Skeletal muscle tissue (tissue), 4 donors: ENCODE measurements around the gene UBR1. TPM values are rescaled to one million over a fixed set of nuclear protein-coding genes. Genes with fewer than 3 reads are reported as not detected.
A peak's percentile ranks its signal among the peaks of the same experiment; 100 is the strongest.

Experiments
- H3K27ac ChIP-seq: one replicate; pipeline ENCODE4 v1.7.0; 2013; ENCODE audit warnings: mild to moderate bottlenecking, low read depth, low read length, inconsistent platforms
- H3K27me3 ChIP-seq, 3 donors: one replicate each; pipeline ENCODE4 v1.7.0; 2013; ENCODE audit warnings: low read length in 3 of 3; ENCODE audit not compliant: control insufficient read depth in 3 of 3, insufficient read depth in 3 of 3
- H3K36me3 ChIP-seq, 3 donors: one replicate each; pipeline ENCODE4 v1.7.0; 2013; ENCODE audit warnings: low read length in 3 of 3; ENCODE audit not compliant: control insufficient read depth in 3 of 3, insufficient read depth in 3 of 3
- H3K4me1 ChIP-seq, 3 donors: one replicate each; pipeline ENCODE4 v1.7.0; 2013; ENCODE audit warnings: low read length in 3 of 3, mild to moderate bottlenecking in 3 of 3; ENCODE audit not compliant: control insufficient read depth in 3 of 3, insufficient read depth in 3 of 3
- H3K4me3 ChIP-seq, 3 donors: one replicate each; pipeline ENCODE4 v1.7.0; 2013; ENCODE audit warnings: low read length in 3 of 3
- H3K9ac ChIP-seq, 3 donors: one replicate each; pipeline ENCODE4 v1.7.0; 2013; ENCODE audit warnings: low read length in 3 of 3, mild to moderate bottlenecking in 3 of 3, moderate library complexity in 2 of 3, low read depth in 1 of 3
- H3K9me3 ChIP-seq, 3 donors: one replicate each; pipeline ENCODE4 v1.7.0; 2013; ENCODE audit warnings: low read length in 3 of 3; ENCODE audit not compliant: control insufficient read depth in 3 of 3
- total RNA-seq: library from RNA; depleted of rRNA; stranded (reverse); fragments of >200 nt; gene quantifications from one replicate; pipeline ENCODE4 v1.2.3, GENCODE V29; 2014
- donor health status: Osteomylitis.

UBR1 gene
- total RNA-seq, 1 donor from 2014 or later, result 45.9 TPM

GRCh38 chr15:43118286-43118685 is 12.4 kb upstream of the UBR1 start:
- H3K4me3 ChIP-seq, result no peak overlapping the region
- H3K27ac ChIP-seq, result no peak overlapping the region
- H3K9me3 ChIP-seq, result no peaks in the 10 kb centered on the region
- H3K27me3 ChIP-seq, result peaks cover 0 to 3% (median 0%) of the 10 kb centered on the region in 3 donors
- no peaks in the 10 kb centered on the region for H3K36me3 ChIP-seq
- H3K4me1 ChIP-seq, result peaks cover 0 to 9% (median 7%) of the 10 kb centered on the region in 3 donors
- no peak overlapping the region for H3K9ac ChIP-seq

DNA sequence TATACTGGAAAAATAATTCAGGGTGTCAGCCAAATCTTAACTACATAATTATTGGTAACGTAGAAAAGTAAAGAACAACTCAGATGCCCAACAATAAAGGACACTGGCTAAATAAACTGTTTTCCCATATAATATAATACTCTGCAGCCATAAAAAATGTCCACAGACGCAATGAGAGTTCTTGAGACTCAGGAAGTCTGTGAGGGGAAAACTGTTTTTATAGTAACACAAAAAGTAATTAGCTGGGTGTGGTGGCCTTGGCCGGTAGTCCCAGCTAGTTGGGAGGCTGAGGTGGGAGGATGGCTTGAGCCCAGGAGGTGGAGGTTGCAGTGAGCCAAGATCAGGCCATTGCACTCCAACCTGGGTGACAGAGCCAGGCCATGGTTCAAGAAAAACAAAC is 5.5 kb upstream of the UBR1 start:
- H3K9me3 ChIP-seq, result no peaks in the 10 kb centered on the region

DNA sequence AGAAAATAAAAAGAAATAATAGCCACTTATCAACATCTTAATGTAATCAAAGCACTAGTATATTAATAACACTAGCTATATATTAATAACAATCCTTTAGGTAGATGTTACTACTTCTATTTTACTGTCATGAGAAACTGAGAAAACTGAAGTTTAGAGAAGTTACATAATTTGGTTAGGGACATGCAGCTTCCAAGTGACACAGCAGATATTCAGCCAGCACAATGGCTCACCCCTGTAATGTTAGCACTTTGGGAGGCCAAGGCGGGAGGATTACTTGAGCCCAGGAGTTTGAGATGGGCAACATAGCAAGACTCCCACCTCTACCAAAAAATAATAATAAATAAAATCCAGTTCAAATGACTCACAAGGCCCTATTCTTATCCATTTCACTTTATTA is 1.9 kb upstream of the UBR1 start:
- no peak overlapping the region for H3K9ac ChIP-seq
- no peaks in the 10 kb centered on the region for H3K9me3 ChIP-seq
- peaks cover 6 to 18% (median 9%) of the 10 kb centered on the region in 3 donors for H3K4me1 ChIP-seq
- no peak overlapping the region for H3K27ac ChIP-seq
- H3K4me3 ChIP-seq, result no peak overlapping the region
- H3K36me3 ChIP-seq, result peaks cover 0 to 3% (median 0%) of the 10 kb centered on the region in 3 donors
- H3K27me3 ChIP-seq, result no peaks in the 10 kb centered on the region

More for the DNA sequence above, 5.5 kb upstream of the UBR1 start:
- Histone ChIP-seq H3K36me3 (no peaks in the 10 kb centered on the region), H3K27me3 (no peaks in the 10 kb centered on the region), H3K4me3 (no peak overlapping the region), H3K4me1 (peaks cover 0 to 4% (median 0%) of the 10 kb centered on the region in 3 donors), H3K27ac (no peak overlapping the region), H3K9ac (no peak overlapping the region)

GRCh38 chr15:43106486-43106829 is 620 bp upstream of the UBR1 start:
- no peaks in the 10 kb centered on the region for H3K9me3 ChIP-seq
- peaks cover 16 to 19% (median 18%) of the 10 kb centered on the region in 3 donors for H3K4me1 ChIP-seq
- H3K9ac ChIP-seq, result peak overlapping the region; percentile 79 to 96 (median 89)
- no peaks in the 10 kb centered on the region for H3K27me3 ChIP-seq
- peaks cover 0 to 3% (median 0%) of the 10 kb centered on the region in 3 donors for H3K36me3 ChIP-seq
- H3K27ac ChIP-seq, result peak overlapping the region; percentile 96
- peak overlapping the region; percentile 87 to 96 (median 93) for H3K4me3 ChIP-seq

GRCh38 chr15:43105077-43105736 is 631 bp downstream of the UBR1 start:
- peak overlapping the region; percentile 96 for H3K27ac ChIP-seq
- H3K4me3 ChIP-seq, result peak overlapping the region; percentile 87 to 96 (median 93)
- H3K36me3 ChIP-seq, result peaks cover 1 to 12% (median 5%) of the 10 kb centered on the region in 3 donors
- peak overlapping the region; percentile 79 to 96 (median 89) for H3K9ac ChIP-seq
- H3K27me3 ChIP-seq, result no peaks in the 10 kb centered on the region
- H3K9me3 ChIP-seq, result no peaks in the 10 kb centered on the region
- H3K4me1 ChIP-seq, result peaks cover 16 to 19% (median 18%) of the 10 kb centered on the region in 3 donors

GRCh38 chr15:43104426-43104825 is 1.4 kb downstream of the UBR1 start:
- H3K4me1 ChIP-seq, result peaks cover 16 to 19% (median 18%) of the 10 kb centered on the region in 3 donors
- peaks cover 4 to 14% (median 5%) of the 10 kb centered on the region in 3 donors for H3K36me3 ChIP-seq
- H3K9me3 ChIP-seq, result no peaks in the 10 kb centered on the region
- no peaks in the 10 kb centered on the region for H3K27me3 ChIP-seq
- peak overlapping the region in 1 of 3 donors; percentile 42 for H3K9ac ChIP-seq
- no peak overlapping the region for H3K27ac ChIP-seq
- peak overlapping the region in 1 of 3 donors; percentile 87 for H3K4me3 ChIP-seq

- peaks cover 4 to 14% (median 5%) of the 10 kb centered on the region in 3 donors for H3K36me3 ChIP-seq
- no peak overlapping the region for H3K4me3 ChIP-seq
- no peaks in the 10 kb centered on the region for H3K9me3 ChIP-seq
- H3K27ac ChIP-seq, result no peak overlapping the region
- H3K4me1 ChIP-seq, result peaks cover 16 to 19% (median 18%) of the 10 kb centered on the region in 3 donors
- H3K27me3 ChIP-seq, result no peaks in the 10 kb centered on the region
- no peak overlapping the region for H3K9ac ChIP-seq
Observed at GRCh38 chr15:43103907-43104306, 1.9 kb downstream of the UBR1 start.

DNA sequence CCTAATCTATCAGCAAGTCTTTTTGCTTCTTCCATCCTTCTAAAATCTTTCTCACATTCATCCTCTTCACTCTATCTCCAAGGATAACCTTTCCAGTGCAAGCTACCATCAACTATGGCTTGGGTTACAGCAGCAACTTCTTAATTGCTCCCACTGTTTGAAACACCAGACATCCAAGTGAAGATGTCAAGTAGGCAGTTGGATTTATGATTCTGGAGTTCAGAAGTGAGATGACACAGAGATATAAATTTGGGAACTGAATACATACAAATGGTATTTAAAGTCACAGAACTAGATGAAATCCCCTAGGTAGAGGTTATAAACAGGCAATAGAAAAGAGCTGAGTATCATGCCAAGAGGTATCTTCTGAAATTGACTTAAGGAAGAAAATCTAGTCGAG is 3.7 kb downstream of the UBR1 start:
- Histone ChIP-seq H3K36me3 (peaks cover 4 to 14% (median 5%) of the 10 kb centered on the region in 3 donors), H3K27me3 (no peaks in the 10 kb centered on the region), H3K9ac (no peak overlapping the region), H3K27ac (peak overlapping the region; percentile 68), H3K4me1 (peaks cover 16 to 19% (median 18%) of the 10 kb centered on the region in 3 donors), H3K4me3 (no peak overlapping the region), H3K9me3 (no peaks in the 10 kb centered on the region)

DNA sequence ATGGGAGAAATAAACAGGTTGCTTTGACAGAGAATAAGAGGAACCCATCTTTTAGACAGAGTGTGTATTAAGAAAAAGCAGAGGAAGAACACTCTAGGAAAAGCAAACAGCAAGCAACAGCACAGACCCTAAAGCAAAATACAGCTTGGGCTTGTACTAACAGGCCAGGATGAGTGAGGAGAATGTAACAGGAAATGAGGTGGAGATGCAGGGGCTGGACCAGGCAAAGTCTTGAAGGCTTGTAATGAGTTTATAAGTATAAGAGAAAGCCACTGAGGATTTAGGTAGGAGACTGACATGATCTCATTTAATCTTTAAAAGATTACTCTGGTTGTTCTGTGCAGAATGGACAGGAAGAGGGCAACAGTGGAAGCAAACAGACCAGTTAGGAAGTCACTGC is 4.9 kb downstream of the UBR1 start:
- H3K27ac ChIP-seq, result no peak overlapping the region
- H3K9me3 ChIP-seq, result no peaks in the 10 kb centered on the region
- H3K4me1 ChIP-seq, result peaks cover 14 to 19% (median 16%) of the 10 kb centered on the region in 3 donors
- no peaks in the 10 kb centered on the region for H3K27me3 ChIP-seq
- no peak overlapping the region for H3K9ac ChIP-seq
- no peak overlapping the region for H3K4me3 ChIP-seq
- peaks cover 4 to 14% (median 5%) of the 10 kb centered on the region in 3 donors for H3K36me3 ChIP-seq

DNA sequence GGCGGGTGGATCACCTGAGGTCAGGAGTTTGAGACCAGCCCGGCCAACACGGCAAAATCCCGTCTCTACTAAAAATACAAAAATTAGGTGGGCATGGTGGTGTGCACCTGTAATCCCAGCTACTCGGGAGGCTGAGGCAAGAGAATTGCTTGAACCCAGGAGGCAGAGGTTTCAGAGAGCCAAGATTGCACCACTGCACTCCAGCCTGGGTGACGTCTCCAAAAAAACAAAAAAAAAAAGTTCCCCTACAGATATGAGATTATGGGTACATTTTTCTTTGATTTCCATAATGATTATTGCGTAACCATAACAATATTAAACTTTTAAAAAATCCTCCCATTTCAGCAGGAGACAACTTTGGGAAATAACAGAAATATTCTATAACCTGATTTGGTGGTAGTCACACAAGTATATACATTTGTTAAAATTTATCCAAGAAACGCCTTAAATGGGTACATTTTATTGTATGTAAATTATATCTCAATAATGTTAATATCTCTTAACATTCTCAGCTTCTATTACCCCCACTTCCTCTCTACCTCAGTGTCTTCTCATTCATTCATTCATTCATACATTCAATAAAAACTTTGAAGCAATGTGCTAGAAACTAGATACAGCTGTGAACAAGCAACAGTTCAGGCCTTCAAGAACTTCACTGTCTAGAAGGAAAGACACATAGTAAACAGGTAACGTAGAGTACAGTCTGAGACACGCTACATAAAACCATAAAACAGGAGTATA is 6.6 kb downstream of the UBR1 start:
- no peaks in the 10 kb centered on the region for H3K9me3 ChIP-seq
- peaks cover 6 to 18% (median 14%) of the 10 kb centered on the region in 3 donors for H3K4me1 ChIP-seq
- H3K27me3 ChIP-seq, result no peaks in the 10 kb centered on the region
- H3K9ac ChIP-seq, result no peak overlapping the region
- H3K36me3 ChIP-seq, result peaks cover 4 to 14% (median 5%) of the 10 kb centered on the region in 3 donors
- H3K4me3 ChIP-seq, result no peak overlapping the region
- no peak overlapping the region for H3K27ac ChIP-seq
